ENCODE measurements around the gene DPH1.

- TF ChIP-seq, protein P1, sequence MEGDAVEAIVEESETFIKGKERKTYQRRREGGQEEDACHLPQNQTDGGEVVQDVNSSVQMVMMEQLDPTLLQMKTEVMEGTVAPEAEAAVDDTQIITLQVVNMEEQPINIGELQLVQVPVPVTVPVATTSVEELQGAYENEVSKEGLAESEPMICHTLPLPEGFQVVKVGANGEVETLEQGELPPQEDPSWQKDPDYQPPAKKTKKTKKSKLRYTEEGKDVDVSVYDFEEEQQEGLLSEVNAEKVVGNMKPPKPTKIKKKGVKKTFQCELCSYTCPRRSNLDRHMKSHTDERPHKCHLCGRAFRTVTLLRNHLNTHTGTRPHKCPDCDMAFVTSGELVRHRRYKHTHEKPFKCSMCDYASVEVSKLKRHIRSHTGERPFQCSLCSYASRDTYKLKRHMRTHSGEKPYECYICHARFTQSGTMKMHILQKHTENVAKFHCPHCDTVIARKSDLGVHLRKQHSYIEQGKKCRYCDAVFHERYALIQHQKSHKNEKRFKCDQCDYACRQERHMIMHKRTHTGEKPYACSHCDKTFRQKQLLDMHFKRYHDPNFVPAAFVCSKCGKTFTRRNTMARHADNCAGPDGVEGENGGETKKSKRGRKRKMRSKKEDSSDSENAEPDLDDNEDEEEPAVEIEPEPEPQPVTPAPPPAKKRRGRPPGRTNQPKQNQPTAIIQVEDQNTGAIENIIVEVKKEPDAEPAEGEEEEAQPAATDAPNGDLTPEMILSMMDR (IDR thresholded peaks at IDR 0.05): peak in 4 of 6 experiments; percentile 13 to 36 (median 25)
- TF ChIP-seq POLR2A (IDR thresholded peaks at IDR 0.05): no peak
These were observed 26.5 kb downstream of the DPH1 start for GRCh38 chr17:2056206-2057174.

All from Peyer's patch (tissue), 4 donors.